ENCODE measurements around the gene CLASP2. TPM values are rescaled to one million over a fixed set of nuclear protein-coding genes. Genes with fewer than 3 reads are reported as not detected.
"Not testable (repeated sequence)": the region's sequence is repeated elsewhere in the genome, so short reads cannot be mapped to it uniquely, and the experiment has no call there.

Gene CLASP2
- total RNA-seq, 1 experiment from 2014 or later = 95.2 TPM

- in situ Hi-C loops (cut with HindIII; ENCODE audit: low pct_unique_long_range_greater_than_20kb, low sequenced_read_pairs); DNase-seq (ENCODE audit: low read depth, low spot score): not testable (repeated sequence)
Observed at GRCh38 chr3:33451994-33452393, 266.1 kb downstream of the CLASP2 start.

GRCh38 chr3:33447958-33448357, 270.1 kb downstream of the CLASP2 start:
- DNase-seq (ENCODE audit: low read depth, low spot score) = no peak
- in situ Hi-C loops (cut with HindIII; ENCODE audit: low pct_unique_long_range_greater_than_20kb, low sequenced_read_pairs) = no loop called here

- DNase-seq (ENCODE audit: low read depth, low spot score); in situ Hi-C loops (cut with HindIII; ENCODE audit: low pct_unique_long_range_greater_than_20kb, low sequenced_read_pairs): not testable (repeated sequence)
Observed at GRCh38 chr3:33447256-33447625, 270.8 kb downstream of the CLASP2 start.

Small RNAs within 50 kb of the gene (small RNA-seq; reads per million reads assigned to genes)
- gene COX6CP10 (0 reads per million in 2 experiments), gene RNA5SP128 (0 to 0.10 reads per million in 2 experiments)

Other genes starting within 250 kb of the CLASP2 start
- gene PDCD6IP, start 80.4 kb upstream of the CLASP2 start, total RNA-seq (2014; rRNA removed; shearing (Covaris generic)) = 107 and 130 TPM in 2 replicates